Immature natural killer cell (primary cell): Measurements from ENCODE around the gene PITPNC1. TPM values are rescaled to one million over a fixed set of nuclear protein-coding genes. Genes with fewer than 3 reads are reported as not detected.

Experiments used
- DNase-seq, 3 donors: peaks; one replicate each; pipeline ENCODE4 v3.0.0; 2022; ENCODE audit warnings: mixed read lengths in 1 of 3
- H3K27ac Mint-ChIP-seq, 6 donors: one replicate each; pipeline ENCODE4 v1.8.0; 2020; ENCODE audit warnings: mixed read lengths in 6 of 6, mild to moderate bottlenecking in 5 of 6, inconsistent platforms in 4 of 6, moderate library complexity in 3 of 6
- H3K27me3 Mint-ChIP-seq, 3 donors: one replicate each; pipeline ENCODE4 v1.8.0; 2020 to 2021; ENCODE audit warnings: low read depth in 3 of 3, mild to moderate bottlenecking in 3 of 3, mixed read lengths in 3 of 3, moderate library complexity in 3 of 3, inconsistent platforms in 1 of 3
- H3K36me3 Mint-ChIP-seq, 3 donors: one replicate each; pipeline ENCODE4 v1.8.0; 2020; ENCODE audit warnings: mixed read lengths in 3 of 3, inconsistent platforms in 2 of 3, mild to moderate bottlenecking in 2 of 3
- H3K4me1 Mint-ChIP-seq, 2 donors: one replicate each; pipeline ENCODE4 v1.8.0; 2020; ENCODE audit warnings: inconsistent platforms in 2 of 2, mild to moderate bottlenecking in 2 of 2, mixed read lengths in 2 of 2, moderate library complexity in 1 of 2
- H3K4me3 Mint-ChIP-seq, 5 donors: one replicate each; pipeline ENCODE4 v1.8.0; 2020; ENCODE audit warnings: mild to moderate bottlenecking in 5 of 5, mixed read lengths in 5 of 5, inconsistent platforms in 3 of 5, moderate library complexity in 3 of 5
- H3K9me3 Mint-ChIP-seq, 6 donors: one replicate each; pipeline ENCODE4 v1.8.0; 2020; ENCODE audit warnings: mild to moderate bottlenecking in 6 of 6, mixed read lengths in 6 of 6, inconsistent platforms in 4 of 6, moderate library complexity in 3 of 6
- polyA plus RNA-seq, 3 donors: library from polyadenylated mRNA; unstranded; fragments of 300-500 nt; fragmentation: Illumina TruSeq; gene quantifications; one replicate each; pipeline ENCODE4 v1.2.3, GENCODE V29; 2021

The PITPNC1 gene
- polyA plus RNA-seq, 3 donors from 2014 or later: 119 to 155 (median 150) TPM

- Mint-ChIP-seq H3K27me3 (peaks cover 0 to 9% (median 7%) of the 10 kb centered on the region in 3 donors), H3K4me3 (peak overlapping the region in 1 of 5 donors; percentile 41), H3K27ac (peak overlapping the region; percentile 46 to 89 (median 71)), H3K36me3 (peaks cover 5 to 23% (median 17%) of the 10 kb centered on the region in 3 donors), H3K9me3 (no peaks in the 10 kb centered on the region), H3K4me1 (peaks cover 64 to 69% of the 10 kb centered on the region in 2 donors)
- no peak for DNase-seq
These were observed 281.2 kb downstream of the PITPNC1 start for GRCh38 chr17:67658265-67658664.

DNA sequence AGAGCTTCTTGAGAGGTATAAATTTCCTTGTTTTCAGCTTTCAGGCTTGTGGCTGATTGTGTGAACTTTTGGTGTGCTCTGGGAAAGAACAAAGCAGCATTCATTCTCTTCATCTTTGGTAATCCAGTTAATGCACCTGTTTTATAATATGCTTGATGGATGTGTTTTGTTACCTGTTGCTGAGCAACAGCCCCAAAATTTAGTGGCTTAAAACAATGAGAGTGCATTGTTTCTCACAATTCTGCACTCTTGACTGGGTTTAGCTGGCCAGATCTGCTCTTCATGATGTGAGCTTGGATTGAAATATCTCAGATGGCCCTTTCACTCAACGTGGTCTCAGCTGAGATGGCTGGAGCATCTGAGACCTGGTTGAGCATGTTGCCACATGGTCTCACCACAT, 281.9 kb downstream of the PITPNC1 start:
- no peaks in the 10 kb centered on the region for H3K9me3 Mint-ChIP-seq
- H3K4me1 Mint-ChIP-seq: peaks cover 59 to 64% of the 10 kb centered on the region in 2 donors
- peaks cover 5 to 19% (median 15%) of the 10 kb centered on the region in 3 donors for H3K36me3 Mint-ChIP-seq
- H3K27ac Mint-ChIP-seq: peak overlapping the region; percentile 46 to 89 (median 71)
- DNase-seq: no peak
- peak overlapping the region in 1 of 5 donors; percentile 14 for H3K4me3 Mint-ChIP-seq
- H3K27me3 Mint-ChIP-seq: peaks cover 0 to 9% (median 7%) of the 10 kb centered on the region in 3 donors

DNA sequence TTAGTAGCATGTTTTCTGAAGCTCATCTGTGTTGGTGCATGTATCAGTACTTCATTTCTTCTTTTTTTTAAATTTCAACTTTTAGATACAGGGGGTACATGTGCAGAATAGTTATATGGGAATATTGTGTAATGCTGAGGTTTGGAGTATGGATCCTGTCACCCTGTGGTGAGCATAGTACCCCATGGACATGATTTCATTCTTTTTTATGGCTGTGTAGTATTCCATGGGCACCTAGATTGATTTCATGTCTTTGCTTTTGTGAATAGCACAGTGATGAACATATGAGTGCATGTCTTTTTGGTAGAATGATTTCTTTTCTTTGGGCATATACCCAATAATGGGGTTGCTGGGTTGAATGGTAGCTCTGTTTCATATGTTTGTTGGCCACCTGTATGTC, 285.6 kb downstream of the PITPNC1 start:
- H3K36me3 Mint-ChIP-seq: peaks cover 5 to 19% (median 13%) of the 10 kb centered on the region in 3 donors
- peaks cover 0 to 11% (median 5%) of the 10 kb centered on the region in 3 donors for H3K27me3 Mint-ChIP-seq
- no peaks in the 10 kb centered on the region for H3K9me3 Mint-ChIP-seq
- H3K4me3 Mint-ChIP-seq: no peak overlapping the region
- H3K4me1 Mint-ChIP-seq: peaks cover 28 to 32% of the 10 kb centered on the region in 2 donors
- DNase-seq: no peak
- peak overlapping the region in 1 of 6 donors; percentile 27 for H3K27ac Mint-ChIP-seq

DNA sequence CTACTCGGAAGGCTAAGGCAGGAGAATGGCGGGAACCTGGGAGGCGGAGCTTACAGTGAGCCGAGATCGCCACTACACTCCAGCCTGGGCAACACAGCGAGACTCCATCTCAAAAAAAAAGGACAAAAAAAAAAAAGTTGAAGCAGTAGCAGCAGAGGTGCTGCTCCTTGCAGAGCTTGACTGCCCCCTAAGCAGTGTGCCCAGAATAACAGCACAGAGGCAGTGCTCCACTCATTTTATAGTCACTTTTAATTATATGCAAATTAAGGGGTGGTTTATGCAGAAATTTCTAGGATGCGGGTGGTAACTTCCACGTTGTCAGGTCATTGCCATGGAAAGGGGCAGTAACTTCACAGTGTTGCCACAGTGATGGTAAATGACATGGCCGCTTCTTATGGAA, 286.4 kb downstream of the PITPNC1 start:
- H3K36me3 Mint-ChIP-seq: peaks cover 7 to 25% (median 19%) of the 10 kb centered on the region in 3 donors
- H3K9me3 Mint-ChIP-seq: no peaks in the 10 kb centered on the region
- no peak for DNase-seq
- H3K27me3 Mint-ChIP-seq: peaks cover 0 to 13% (median 5%) of the 10 kb centered on the region in 3 donors
- no peak overlapping the region for H3K27ac Mint-ChIP-seq
- H3K4me3 Mint-ChIP-seq: no peak overlapping the region
- H3K4me1 Mint-ChIP-seq: peaks cover 21 to 25% of the 10 kb centered on the region in 2 donors

- peaks cover 7 to 24% (median 19%) of the 10 kb centered on the region in 3 donors for H3K36me3 Mint-ChIP-seq
- H3K4me3 Mint-ChIP-seq: no peak overlapping the region
- peak overlapping the region in 1 of 6 donors; percentile 24 for H3K27ac Mint-ChIP-seq
- no peak for DNase-seq
- H3K9me3 Mint-ChIP-seq: no peaks in the 10 kb centered on the region
- H3K4me1 Mint-ChIP-seq: peaks cover 5 to 12% of the 10 kb centered on the region in 2 donors
- H3K27me3 Mint-ChIP-seq: peaks cover 0 to 11% (median 3%) of the 10 kb centered on the region in 3 donors
These were observed 288.9 kb downstream of the PITPNC1 start for GRCh38 chr17:67666028-67666427.

- Mint-ChIP-seq H3K27me3 (peaks cover 0 to 8% (median 1%) of the 10 kb centered on the region in 3 donors), H3K4me3 (no peak overlapping the region), H3K9me3 (no peaks in the 10 kb centered on the region), H3K27ac (peak overlapping the region in 4 of 6 donors; percentile 24 to 76 (median 55)), H3K36me3 (peaks cover 7 to 27% (median 13%) of the 10 kb centered on the region in 3 donors), H3K4me1 (peaks cover 7 to 8% of the 10 kb centered on the region in 2 donors)
- no peak for DNase-seq
These were observed 289.6 kb downstream of the PITPNC1 start for GRCh38 chr17:67666710-67667109.

GRCh38 chr17:67671493-67671892, 294.4 kb downstream of the PITPNC1 start:
- peak overlapping the region in 5 of 6 donors; percentile 12 to 77 (median 34) for H3K27ac Mint-ChIP-seq
- H3K27me3 Mint-ChIP-seq: peaks cover 2 to 8% (median 3%) of the 10 kb centered on the region in 3 donors
- H3K4me1 Mint-ChIP-seq: peaks cover 0 to 7% of the 10 kb centered on the region in 2 donors
- H3K36me3 Mint-ChIP-seq: peaks cover 11 to 43% (median 18%) of the 10 kb centered on the region in 3 donors
- H3K9me3 Mint-ChIP-seq: no peaks in the 10 kb centered on the region
- no peak overlapping the region for H3K4me3 Mint-ChIP-seq
- no peak for DNase-seq

DNA sequence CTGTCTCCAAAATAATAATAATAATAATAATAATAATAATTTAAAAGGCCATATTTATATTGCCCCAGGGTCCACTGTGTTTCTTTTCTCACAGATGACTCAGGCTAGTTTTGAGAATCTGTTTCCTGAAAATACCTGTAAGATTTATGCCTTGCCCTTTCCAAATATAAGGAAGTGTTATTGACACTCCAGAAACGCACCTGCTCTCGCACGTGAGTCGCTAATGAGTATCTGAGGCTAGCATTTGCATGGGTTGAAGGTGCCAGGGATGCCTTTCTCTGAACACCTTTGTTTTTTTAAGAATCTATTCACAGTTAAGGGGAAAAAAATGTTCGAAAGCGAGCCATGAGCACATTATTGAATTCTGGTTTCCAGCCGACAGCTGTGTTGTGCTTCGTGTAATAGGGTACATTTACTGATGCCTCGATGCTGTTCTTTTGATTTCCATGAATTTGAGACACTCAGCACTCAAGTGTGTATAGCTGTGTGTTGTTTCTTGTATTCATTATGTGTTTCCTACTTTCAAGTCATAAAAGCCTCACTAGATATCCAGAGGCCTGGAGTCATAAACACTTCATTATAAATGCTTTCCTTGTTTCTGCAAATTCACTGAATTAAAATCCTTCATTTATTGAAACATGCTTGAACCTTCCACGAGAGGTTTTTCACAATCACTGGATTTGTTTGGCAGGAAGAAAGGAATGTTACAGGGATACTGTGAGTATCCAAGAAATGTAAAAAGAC, 295.7 kb downstream of the PITPNC1 start:
- no peak for DNase-seq
- Mint-ChIP-seq H3K27me3 (peaks cover 2 to 3% (median 3%) of the 10 kb centered on the region in 3 donors), H3K9me3 (no peaks in the 10 kb centered on the region), H3K4me3 (no peak overlapping the region), H3K36me3 (peaks cover 18 to 51% (median 28%) of the 10 kb centered on the region in 3 donors), H3K27ac (peak overlapping the region in 2 of 6 donors; percentile 27 to 51), H3K4me1 (peaks cover 0 to 7% of the 10 kb centered on the region in 2 donors)

DNA sequence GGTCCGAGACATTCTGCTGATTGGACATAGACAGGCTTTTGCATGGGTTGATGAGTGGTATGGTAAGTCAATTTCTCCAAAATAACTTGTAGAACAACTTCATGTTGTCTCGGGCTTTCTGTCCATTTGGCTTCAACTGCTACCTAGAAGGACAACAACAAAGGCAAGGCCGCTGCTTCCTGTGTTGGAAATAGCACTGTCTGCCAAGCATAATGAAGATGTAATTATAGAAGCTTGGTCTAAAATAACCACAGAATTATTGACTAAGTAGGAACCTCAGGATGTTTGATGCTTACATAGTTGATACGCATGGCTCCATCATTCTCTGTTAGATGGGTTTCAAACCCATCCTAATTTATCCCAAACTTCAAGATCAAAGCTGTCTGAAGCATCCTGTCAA, 298.4 kb downstream of the PITPNC1 start:
- no peaks in the 10 kb centered on the region for H3K9me3 Mint-ChIP-seq
- H3K27me3 Mint-ChIP-seq: peaks cover 2 to 6% (median 3%) of the 10 kb centered on the region in 3 donors
- no peak overlapping the region for H3K4me3 Mint-ChIP-seq
- H3K36me3 Mint-ChIP-seq: peaks cover 15 to 52% (median 21%) of the 10 kb centered on the region in 3 donors
- DNase-seq: no peak
- H3K4me1 Mint-ChIP-seq: peaks cover 0 to 11% of the 10 kb centered on the region in 2 donors
- H3K27ac Mint-ChIP-seq: no peak overlapping the region

GRCh38 chr17:67676305-67676704, 299.2 kb downstream of the PITPNC1 start:
- DNase-seq: no peak
- Mint-ChIP-seq H3K36me3 (peaks cover 15 to 55% (median 21%) of the 10 kb centered on the region in 3 donors), H3K4me3 (no peak overlapping the region), H3K4me1 (peaks cover 0 to 8% of the 10 kb centered on the region in 2 donors), H3K27ac (peak overlapping the region in 2 of 6 donors; percentile 12 to 67), H3K9me3 (no peaks in the 10 kb centered on the region), H3K27me3 (peaks cover 2 to 6% (median 4%) of the 10 kb centered on the region in 3 donors)

DNA sequence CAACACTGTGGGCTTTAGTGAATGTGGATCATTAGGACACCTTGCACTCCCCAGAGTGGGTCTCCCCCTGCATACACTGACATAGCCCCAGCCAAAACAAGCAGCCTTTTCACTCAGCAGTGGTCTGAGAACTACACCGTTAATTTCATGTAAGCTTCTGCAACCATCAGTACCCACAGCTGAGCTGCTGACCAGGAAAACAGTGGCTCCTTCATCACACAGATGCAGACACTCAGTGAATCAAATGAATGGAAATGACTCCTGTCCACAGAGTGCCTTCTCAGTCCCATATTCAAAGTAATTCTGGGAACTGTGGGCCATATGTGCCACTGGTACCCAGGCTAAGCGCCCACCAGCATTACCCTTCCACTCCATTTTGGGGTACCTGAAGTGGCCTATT, 301.3 kb downstream of the PITPNC1 start:
- Mint-ChIP-seq H3K36me3 (peaks cover 15 to 41% (median 15%) of the 10 kb centered on the region in 3 donors), H3K4me3 (no peak overlapping the region), H3K9me3 (no peaks in the 10 kb centered on the region), H3K27me3 (peaks cover 2 to 4% (median 4%) of the 10 kb centered on the region in 3 donors), H3K27ac (peak overlapping the region in 2 of 6 donors; percentile 22 to 45), H3K4me1 (peaks cover 3 to 5% of the 10 kb centered on the region in 2 donors)
- no peak for DNase-seq

DNA sequence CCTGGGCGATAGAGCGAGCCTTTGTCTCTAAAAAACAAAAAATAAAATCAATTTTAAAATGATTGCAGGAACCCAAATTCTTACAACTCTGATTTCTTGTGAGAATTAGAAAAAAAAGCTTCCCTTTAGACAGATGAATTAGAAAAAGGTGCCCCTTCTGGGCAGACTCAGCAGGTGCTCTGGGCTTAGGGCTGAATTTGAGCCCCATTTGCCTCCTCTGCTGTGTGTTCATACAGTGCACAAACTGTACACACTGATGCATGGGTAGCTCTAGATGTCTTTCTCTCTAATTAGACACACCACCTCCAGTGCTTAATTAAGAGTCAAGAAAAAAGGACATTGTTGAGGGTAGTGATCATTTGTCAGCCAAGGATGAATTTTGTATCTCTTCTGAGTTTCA, 302.1 kb downstream of the PITPNC1 start:
- Mint-ChIP-seq H3K27ac (peak overlapping the region in 4 of 6 donors; percentile 5 to 79 (median 33)), H3K36me3 (peaks cover 14 to 40% (median 15%) of the 10 kb centered on the region in 3 donors), H3K4me1 (peaks cover 3 to 5% of the 10 kb centered on the region in 2 donors), H3K27me3 (peaks cover 0 to 4% (median 4%) of the 10 kb centered on the region in 3 donors), H3K9me3 (no peaks in the 10 kb centered on the region), H3K4me3 (no peak overlapping the region)
- no peak for DNase-seq

GRCh38 chr17:67679721-67680120, 302.6 kb downstream of the PITPNC1 start:
- peak overlapping the region in 4 of 6 donors; percentile 5 to 79 (median 32) for H3K27ac Mint-ChIP-seq
- H3K4me1 Mint-ChIP-seq: peaks cover 3 to 5% of the 10 kb centered on the region in 2 donors
- H3K36me3 Mint-ChIP-seq: peaks cover 14 to 40% (median 15%) of the 10 kb centered on the region in 3 donors
- no peak for DNase-seq
- H3K27me3 Mint-ChIP-seq: peaks cover 0 to 4% (median 4%) of the 10 kb centered on the region in 3 donors
- H3K9me3 Mint-ChIP-seq: no peaks in the 10 kb centered on the region
- H3K4me3 Mint-ChIP-seq: no peak overlapping the region
